HCEC 1CT (cell line): ENCODE results near the gene CLDN16.

ENCODE experiments used
- DNase-seq: peaks from one replicate; pipeline ENCODE4 v3.0.0-alpha.2; 2017

Gene CLDN16

DNA sequence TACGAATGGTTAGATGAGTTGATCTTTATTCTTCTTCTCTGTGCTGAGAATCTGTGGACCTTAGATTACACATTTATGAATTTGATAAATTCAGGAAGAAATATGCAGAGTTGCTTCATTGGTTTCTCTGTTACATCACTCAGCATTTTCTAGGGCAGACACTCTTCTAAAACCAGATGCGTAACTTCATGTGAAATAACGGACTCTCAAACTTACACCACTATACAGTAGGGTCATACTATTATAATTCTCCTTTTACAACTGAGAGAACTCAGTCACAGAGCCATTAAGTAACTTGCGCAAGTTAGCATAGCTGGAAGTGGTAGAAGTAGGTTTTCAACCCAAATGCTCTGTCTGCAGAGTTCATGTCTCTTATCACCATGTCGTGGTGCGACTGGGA, 56.0 kb downstream of the CLDN16 start:
- DNase-seq = no peak

DNA sequence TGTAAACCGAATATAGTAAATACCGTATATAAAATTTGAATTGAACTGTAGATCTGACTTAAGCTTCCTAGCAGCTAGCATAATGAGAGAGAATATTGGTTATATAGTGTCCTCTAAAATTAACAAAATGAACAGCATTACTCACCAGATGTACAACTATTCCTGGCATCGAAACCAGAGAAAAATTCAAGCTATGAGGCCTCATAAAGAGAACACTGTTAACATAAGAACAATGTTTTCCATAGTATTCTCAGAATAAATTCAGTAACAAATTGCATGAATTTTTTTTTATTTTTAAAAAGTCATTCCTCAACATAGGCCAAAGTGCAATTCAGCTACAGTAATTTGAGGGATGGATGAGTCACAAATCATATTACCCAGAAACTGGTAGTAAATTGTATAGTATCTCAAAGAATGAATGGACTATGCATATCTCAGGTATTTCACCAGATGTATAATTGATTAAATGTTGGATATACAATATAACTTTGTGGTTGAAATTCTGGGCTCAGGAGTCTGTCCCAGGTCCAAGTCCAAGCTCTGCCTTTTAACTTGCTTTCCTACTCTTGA, 56.7 kb downstream of the CLDN16 start:
- no peak for DNase-seq

DNA sequence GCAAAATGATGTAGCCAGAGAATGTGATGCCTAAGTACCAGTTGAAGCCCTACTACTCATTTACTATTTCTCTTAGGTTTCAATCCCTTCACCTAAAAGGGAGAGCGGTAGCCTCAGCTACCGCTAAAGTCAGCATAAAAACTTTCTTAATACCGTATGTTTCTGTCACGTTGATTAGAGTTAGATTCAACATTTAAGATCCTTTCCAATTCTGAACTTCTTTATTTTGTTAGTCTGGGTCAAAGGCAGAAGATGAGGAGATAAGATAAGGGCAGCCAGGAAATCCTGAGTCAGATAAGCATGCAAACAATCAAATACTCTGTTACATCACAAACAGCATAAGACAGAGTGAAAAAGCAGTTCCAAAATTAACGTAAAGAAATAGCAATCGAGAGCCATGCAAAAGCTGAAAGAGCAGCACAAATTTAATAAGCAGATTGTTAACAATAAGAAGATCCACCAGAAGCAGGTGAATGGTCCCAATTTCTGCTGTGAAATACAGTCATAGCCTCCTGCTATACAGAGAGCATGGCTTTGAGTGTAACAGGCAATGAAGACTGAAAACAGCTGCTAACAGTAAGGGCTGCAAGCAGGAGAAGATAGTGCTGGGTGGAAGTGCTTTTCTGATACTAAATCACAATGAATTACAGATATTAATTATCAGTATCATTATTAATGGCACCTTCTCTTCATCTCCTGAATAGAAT, 58.8 kb downstream of the CLDN16 start:
- DNase-seq = no peak

DNA sequence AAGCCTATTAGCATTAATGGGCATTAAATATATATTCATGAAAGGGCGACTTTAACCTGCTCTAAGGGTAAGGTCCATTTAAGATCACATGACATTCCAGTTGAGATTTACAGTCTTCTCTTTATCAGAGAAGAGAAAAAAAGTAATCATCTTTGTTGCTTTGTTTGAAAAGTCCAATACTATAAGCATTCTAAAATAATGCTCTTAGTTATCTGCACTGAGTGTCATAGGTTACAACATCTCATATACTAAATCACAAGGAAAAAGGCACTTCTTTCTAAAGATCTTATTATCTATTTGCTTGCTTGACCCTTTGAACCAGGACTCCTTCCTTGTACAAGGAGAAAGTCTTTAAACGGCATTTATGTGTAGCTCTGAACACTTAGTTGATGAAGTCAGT, 60.3 kb downstream of the CLDN16 start:
- DNase-seq = no peak

DNA sequence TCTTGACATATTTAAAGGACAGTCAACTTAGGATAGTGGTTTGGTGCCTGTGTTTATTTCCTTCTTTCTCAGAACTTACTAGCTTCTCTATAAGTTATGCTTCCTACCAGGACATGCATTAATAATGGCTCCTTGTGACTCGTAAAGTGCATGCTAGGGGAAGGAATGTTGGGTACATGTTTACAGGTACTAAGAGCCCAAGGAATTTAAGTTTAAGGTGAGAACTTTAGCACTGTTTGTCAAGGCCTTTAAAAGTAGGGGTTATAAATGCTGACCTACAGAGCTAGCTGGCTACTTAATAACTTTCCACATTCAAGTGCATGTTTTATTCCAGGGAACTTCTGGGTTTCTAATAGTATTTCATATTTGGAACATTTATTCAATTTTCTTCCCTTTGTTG, 61.8 kb downstream of the CLDN16 start, which contains the start of gene TMEM207:
Gene TMEM207 (minus strand): TSS at position 101 of the 400 bp plus-strand sequence. CDS start 92 bp downstream, at position 9.
- no peak for DNase-seq

DNA sequence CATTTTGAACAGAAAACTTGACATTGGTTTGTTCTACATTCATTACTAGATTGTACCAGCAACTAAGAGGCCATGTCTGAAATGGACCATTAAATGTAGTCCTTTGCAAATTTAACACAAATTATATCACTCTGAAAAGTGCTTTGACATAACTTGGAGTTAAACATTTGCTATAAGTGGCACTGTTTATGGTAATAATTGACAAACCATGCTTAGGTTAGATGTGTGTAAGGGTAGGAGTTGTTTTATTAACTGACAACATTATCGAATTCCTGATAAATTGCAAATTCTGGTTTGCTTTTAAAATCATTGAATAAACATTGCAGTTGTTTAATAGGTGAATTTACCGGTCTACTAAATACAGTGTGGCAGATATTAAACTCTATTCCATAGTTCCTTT, 67.9 kb downstream of the CLDN16 start:
- no peak for DNase-seq

DNA sequence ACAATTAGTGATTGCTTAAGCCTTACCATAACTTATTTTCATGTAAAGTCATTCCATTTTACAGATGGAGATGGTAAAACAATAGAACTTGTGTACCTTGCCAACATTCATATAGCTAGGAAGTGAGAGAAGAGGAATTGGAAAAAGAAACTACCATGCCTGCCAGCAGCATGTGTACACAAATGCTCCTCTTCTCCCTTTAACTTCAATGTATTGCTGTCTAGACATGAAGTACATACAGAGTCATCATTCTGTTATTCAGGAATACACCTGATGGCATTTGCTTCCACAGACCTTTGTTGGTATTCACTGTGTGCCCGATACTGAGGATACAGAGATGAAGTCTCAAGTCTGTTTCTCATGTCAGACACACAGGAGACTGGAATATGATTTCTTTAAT, 68.8 kb downstream of the CLDN16 start:
- DNase-seq = no peak

DNA sequence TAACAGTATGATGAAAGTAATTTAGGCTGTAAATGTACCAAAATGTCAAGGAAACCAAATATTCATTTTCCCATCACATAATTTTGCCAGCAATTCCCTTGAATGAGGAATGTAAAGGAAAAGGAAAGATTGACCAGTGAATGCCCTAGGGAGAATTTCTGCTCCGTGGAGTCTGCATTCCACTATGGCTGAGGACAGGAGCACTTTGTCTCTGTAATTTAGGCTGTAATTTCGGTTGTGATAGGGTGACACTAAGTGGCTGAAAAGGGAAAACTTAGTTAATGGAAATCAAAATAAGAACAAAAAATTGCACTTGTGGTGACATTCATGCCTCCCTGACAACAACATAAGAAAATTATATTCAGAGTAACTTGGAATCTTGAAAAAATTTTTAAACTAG, 70.1 kb downstream of the CLDN16 start:
- peak; percentile 9 for DNase-seq
